Stimulated activated naive CD8-positive, alpha-beta T cell treated with anti-CD3 and anti-CD28 coated beads, Interleukin-15, Interleukin-2, amounts not matched to agents 100 ng/mL and 50 ng/mL, for 24 hours (primary cell): ENCODE measurements around the gene CBLC.
A peak's percentile ranks its signal among the peaks of the same experiment; 100 is the strongest.

ENCODE experiments used
- H3K27ac Mint-ChIP-seq: one replicate; pipeline ENCODE4 v1.8.0; 2021; ENCODE audit warnings: mild to moderate bottlenecking, mixed read lengths
- H3K27me3 Mint-ChIP-seq: one replicate; pipeline ENCODE4 v1.8.0; 2021; ENCODE audit warnings: mixed read lengths
- H3K36me3 Mint-ChIP-seq: one replicate; pipeline ENCODE4 v1.8.0; 2021; ENCODE audit warnings: low read depth, mixed read lengths
- H3K4me1 Mint-ChIP-seq: one replicate; pipeline ENCODE4 v1.8.0; 2021; ENCODE audit warnings: low read depth, mixed read lengths
- H3K4me3 Mint-ChIP-seq: one replicate; pipeline ENCODE4 v1.8.0; 2021; ENCODE audit warnings: mild to moderate bottlenecking, mixed read lengths
- H3K9me3 Mint-ChIP-seq: one replicate; pipeline ENCODE4 v1.8.0; 2021; ENCODE audit warnings: mixed read lengths

CBLC gene

DNA sequence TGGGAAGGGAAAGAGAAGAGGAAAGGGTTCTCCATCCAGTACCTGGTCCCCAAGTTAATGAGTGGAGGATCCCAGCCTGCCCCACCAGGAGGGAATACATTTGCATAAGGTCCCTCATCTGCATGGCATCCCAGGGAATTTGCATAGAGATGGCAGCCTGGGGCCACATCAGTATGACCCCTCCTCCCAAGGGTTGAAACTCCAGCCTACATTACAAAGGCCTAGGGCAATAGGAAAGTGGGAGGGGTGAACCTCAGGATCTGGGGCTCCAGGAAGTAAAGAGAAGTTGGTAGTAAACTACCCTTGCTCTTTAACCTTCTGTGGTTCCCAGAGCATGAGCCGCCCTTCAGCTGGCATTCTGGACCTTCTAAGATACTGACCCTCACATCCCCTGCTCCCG is 61.6 kb downstream of the CBLC start:
- Mint-ChIP-seq H3K4me3 (no peak overlapping the region), H3K4me1 (peaks cover 6% of the 10 kb centered on the region), H3K27me3 (no peaks in the 10 kb centered on the region), H3K27ac (no peak overlapping the region), H3K36me3 (no peaks in the 10 kb centered on the region), H3K9me3 (no peaks in the 10 kb centered on the region)

- H3K27me3 Mint-ChIP-seq = peaks cover 10% of the 10 kb centered on the region
- no peaks in the 10 kb centered on the region for H3K9me3 Mint-ChIP-seq
- H3K4me3 Mint-ChIP-seq = no peak overlapping the region
- H3K4me1 Mint-ChIP-seq = peaks cover 18% of the 10 kb centered on the region
- no peaks in the 10 kb centered on the region for H3K36me3 Mint-ChIP-seq
- no peak overlapping the region for H3K27ac Mint-ChIP-seq
Measured at GRCh38 chr19:44840811-44841210, 63.1 kb downstream of the CBLC start.

- peaks cover 10% of the 10 kb centered on the region for H3K27me3 Mint-ChIP-seq
- peaks cover 21% of the 10 kb centered on the region for H3K4me1 Mint-ChIP-seq
- no peaks in the 10 kb centered on the region for H3K36me3 Mint-ChIP-seq
- H3K4me3 Mint-ChIP-seq = no peak overlapping the region
- H3K9me3 Mint-ChIP-seq = no peaks in the 10 kb centered on the region
- no peak overlapping the region for H3K27ac Mint-ChIP-seq
Measured at GRCh38 chr19:44841231-44841630, 63.5 kb downstream of the CBLC start.

DNA sequence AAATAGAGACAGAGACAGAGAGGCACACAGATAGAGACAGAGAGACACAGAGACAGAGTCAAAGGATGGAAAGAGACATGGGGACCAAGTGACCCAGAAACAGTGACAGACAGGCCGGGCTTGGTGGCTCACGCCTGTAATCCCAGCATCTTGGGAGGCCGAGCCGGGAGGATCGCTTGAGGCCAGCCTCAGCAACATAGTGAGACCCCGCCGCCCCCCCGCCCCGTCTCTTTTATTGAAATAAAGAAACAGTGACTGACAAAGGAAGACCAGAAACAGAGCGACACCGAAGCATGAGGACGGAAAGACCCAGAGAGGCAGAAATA is 67.6 kb downstream of the CBLC start:
- H3K27ac Mint-ChIP-seq = peak overlapping the region; percentile 77
- peak overlapping the region; percentile 89 for H3K4me3 Mint-ChIP-seq
- peaks cover 30% of the 10 kb centered on the region for H3K27me3 Mint-ChIP-seq
- peaks cover 30% of the 10 kb centered on the region for H3K4me1 Mint-ChIP-seq
- H3K9me3 Mint-ChIP-seq = no peaks in the 10 kb centered on the region
- H3K36me3 Mint-ChIP-seq = no peaks in the 10 kb centered on the region

- Mint-ChIP-seq H3K4me3 (peak within 1 kb of the TSS; percentile 89), H3K36me3 (no peaks in the 10 kb centered on the region), H3K27ac (peak within 1 kb of the TSS; percentile 77), H3K27me3 (peaks cover 30% of the 10 kb centered on the region), H3K9me3 (no peaks in the 10 kb centered on the region), H3K4me1 (peaks cover 30% of the 10 kb centered on the region)
Measured at GRCh38 chr19:44845612-44846454, 68.1 kb downstream of the CBLC start, which contains the start of gene NECTIN2. Gene NECTIN2 (plus strand): TSS chr19:44846297. CDS start chr19:44846526, 229 bp downstream.

DNA sequence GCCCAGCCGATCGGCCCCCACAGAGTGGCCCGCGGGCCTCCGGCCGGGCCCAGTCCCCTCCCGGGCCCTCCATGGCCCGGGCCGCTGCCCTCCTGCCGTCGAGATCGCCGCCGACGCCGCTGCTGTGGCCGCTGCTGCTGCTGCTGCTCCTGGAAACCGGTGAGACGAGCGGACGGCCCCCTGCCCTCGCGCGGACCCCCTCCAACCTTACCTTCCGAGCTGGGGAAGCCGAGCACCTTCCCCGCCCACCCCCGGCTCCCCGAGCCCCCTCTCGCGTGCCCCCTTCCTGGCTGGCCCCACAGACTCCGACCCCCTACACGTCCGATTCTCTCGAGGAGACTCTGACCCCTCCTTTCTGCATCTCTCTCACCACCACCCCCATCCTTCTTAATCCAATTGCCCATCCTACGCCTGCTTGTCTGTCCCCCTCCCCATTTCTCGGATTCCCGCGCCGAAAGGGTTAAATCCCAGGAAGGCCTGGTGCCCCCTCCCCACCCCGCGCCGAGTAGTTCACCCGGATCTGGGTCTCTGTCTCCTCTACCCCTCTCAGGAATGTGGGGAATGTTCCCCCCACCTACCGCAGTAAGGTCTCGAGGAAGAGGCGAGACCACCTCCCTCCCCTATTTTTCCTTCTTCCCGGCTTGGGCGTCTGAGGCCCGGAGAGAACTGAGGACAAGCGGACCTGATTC is 68.9 kb downstream of the CBLC start:
- Mint-ChIP-seq H3K4me1 (peaks cover 26% of the 10 kb centered on the region), H3K36me3 (no peaks in the 10 kb centered on the region), H3K9me3 (no peaks in the 10 kb centered on the region), H3K27ac (no peak overlapping the region), H3K4me3 (peak overlapping the region; percentile 89), H3K27me3 (peaks cover 30% of the 10 kb centered on the region)

- Mint-ChIP-seq H3K27me3 (peaks cover 30% of the 10 kb centered on the region), H3K4me3 (peak overlapping the region; percentile 78), H3K4me1 (peaks cover 23% of the 10 kb centered on the region), H3K27ac (peak overlapping the region; percentile 49), H3K36me3 (no peaks in the 10 kb centered on the region), H3K9me3 (no peaks in the 10 kb centered on the region)
Measured at GRCh38 chr19:44847144-44848035, 69.7 kb downstream of the CBLC start.

DNA sequence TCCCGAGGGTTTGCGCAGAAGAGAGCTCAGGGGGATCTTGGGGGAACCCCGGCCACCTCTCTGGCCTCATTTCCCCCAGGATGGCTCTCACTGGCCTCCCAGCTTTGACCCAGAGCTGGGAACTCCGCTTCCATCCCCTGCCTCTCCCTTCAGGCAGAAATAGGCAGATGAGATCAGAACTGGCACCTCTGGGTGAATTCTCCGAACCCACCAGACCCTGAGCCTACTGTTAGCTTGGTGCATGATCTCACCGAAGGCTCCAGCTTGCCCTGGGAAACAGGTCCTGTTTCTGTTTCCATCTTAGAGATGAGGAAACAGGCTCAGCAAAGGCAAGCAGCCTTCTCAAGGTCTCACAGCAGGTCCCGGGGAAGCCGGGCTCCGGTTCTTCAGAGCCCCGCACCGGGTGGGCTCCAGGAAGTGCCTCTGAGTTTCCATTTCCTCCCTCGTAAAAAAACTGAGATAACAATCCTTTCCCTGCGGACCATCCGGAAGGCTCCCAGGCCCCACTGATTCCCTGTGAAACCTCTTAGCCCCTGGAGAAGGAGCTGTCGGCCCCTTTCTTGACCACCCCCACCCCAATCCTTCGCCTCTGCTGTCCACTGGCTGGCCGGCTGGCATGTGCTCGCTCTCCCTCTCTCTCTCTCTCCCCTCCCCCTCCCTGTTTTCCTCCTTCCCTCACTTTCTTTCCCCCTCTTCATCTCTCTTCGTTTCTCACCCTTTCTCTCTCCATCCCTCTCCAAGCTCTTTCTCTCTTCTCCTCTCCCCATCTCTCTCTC is 70.5 kb downstream of the CBLC start:
- Mint-ChIP-seq H3K27me3 (peaks cover 30% of the 10 kb centered on the region), H3K9me3 (no peaks in the 10 kb centered on the region), H3K27ac (no peak overlapping the region), H3K36me3 (no peaks in the 10 kb centered on the region), H3K4me3 (no peak overlapping the region), H3K4me1 (peaks cover 23% of the 10 kb centered on the region)

DNA sequence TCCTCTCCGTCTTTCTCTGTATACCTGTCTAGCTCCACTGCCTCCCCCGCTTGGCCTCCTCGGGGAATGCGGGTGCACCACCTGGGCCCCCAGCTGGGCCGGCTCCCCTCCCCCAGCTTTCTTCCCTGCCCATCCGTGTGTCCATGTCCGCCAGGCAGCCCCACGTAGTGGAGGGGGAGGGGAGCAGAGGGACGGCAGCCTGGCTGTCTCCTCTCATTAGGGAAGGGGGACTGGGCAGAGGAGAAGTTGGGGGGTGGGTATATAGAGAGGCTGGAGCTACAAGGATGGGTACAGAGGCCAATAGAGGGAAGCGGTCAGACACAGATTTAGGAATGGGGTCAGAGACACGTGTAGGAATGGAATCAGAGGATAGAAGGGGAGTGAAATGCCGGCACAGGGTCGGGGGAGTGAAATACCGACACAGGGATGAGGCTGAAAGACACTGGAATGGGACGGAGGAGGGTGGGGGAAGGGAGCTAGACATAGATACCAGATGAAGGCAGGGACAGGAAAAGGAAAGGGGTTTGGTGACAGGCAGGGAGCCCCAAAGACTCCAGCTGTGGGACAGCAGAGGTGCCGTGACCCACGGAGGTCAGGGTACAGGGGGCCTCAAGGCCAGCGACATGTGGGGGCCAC is 71.2 kb downstream of the CBLC start:
- no peak overlapping the region for H3K4me3 Mint-ChIP-seq
- H3K9me3 Mint-ChIP-seq = no peaks in the 10 kb centered on the region
- no peak overlapping the region for H3K27ac Mint-ChIP-seq
- no peaks in the 10 kb centered on the region for H3K36me3 Mint-ChIP-seq
- peaks cover 33% of the 10 kb centered on the region for H3K27me3 Mint-ChIP-seq
- peaks cover 23% of the 10 kb centered on the region for H3K4me1 Mint-ChIP-seq
